HG03457 (cell line): ENCODE results near the gene RNF220.
"Not testable (repeated sequence)": the region's sequence is repeated elsewhere in the genome, so short reads cannot be mapped to it uniquely, and the experiment has no call there.

ENCODE experiments used
- ATAC-seq: cut with Tn5 transposase; IDR thresholded peaks from one replicate; pipeline ENCODE4 v1.9.1; 2021; ENCODE audit warnings: moderate number of reproducible peaks; ENCODE audit not compliant: unreplicated experiment

Gene RNF220

DNA sequence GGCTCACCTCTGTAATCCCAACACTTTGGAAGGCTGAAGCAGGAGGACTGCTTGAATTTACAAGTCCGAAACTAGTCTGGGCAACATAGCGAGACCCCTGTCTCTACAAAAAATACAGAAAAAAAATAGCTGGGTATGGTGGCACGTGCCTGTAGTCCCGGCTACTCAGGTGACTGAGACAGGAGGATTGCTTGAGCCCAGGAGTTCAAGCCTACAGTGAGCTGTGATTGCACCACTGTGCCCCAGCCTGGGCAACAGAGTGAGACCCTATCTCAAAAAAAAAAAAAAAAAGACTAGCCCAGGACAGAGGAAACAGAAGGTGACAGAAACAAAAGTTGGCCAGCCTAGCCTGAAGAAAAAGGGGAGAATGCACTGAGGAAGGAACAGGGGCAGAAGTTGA is 290.6 kb downstream of the RNF220 start:
- no peak for ATAC-seq

DNA sequence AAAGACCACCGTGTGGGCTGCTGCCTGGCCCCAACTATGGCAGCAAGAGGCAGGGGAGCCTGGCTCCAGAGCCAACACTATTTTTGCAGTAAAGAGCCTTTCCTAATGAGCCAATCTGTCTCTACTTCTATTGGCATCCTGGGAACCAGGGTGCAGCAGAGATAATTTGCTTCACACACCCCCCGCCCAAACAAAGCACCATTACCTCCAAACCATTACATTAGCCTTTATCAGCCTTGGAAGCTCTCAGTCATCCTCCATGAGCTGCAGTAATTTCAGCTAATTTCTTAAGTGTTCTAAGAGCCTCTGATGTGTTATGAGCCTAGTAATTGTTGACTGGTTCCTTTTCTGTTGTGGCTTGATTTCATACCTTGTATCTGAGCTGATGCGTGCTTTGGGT is 291.0 kb downstream of the RNF220 start:
- no peak for ATAC-seq

DNA sequence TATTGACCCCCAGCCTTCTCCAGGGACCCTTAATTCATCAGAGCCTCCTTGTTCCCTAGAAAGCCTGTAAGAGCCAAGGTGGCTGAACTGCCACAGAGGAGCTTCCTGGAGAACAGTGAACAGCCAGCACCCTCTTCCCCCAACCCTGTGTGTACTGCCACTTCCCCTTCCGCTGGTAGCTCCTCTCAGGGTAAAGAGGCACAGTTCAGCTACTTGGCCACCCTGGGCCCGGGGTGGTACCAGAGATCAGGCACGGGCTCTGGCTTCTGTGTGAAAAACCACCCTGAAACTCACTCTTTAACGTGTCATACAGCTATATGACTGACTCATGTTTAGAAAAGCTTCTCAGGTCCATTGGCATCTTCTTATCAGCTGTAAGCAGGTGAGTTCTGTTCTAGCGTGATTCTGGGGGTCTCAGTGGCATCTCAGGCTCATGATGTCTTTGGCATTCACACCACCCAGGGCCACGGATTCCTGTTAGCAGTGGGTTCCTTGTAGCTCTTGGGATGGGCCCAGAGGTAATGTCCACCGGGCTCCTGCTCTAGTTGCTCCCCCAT is 291.8 kb downstream of the RNF220 start:
- ATAC-seq, result no peak

GRCh38 chr1:44698138-44698537 is 293.1 kb downstream of the RNF220 start:
- ATAC-seq, result no peak

DNA sequence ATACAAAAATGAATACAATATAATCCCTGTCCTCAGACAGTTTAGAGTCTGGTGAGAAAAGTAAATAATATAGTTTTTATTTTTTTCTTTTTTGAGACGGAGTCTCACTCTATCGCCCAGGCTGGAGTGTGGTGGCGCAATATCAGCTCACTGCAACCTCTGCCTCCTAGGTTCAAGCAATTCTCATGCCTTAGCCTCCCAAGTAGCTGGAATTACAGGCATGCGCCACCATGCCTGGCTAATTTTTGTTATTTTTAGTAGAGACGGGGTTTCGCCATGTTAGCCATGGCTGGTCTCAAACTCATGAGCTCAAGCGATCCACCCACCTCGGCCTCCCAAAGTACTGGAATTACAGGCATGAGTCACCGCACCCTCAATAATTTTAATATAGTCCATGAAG is 294.3 kb downstream of the RNF220 start:
- not testable (repeated sequence) for ATAC-seq

DNA sequence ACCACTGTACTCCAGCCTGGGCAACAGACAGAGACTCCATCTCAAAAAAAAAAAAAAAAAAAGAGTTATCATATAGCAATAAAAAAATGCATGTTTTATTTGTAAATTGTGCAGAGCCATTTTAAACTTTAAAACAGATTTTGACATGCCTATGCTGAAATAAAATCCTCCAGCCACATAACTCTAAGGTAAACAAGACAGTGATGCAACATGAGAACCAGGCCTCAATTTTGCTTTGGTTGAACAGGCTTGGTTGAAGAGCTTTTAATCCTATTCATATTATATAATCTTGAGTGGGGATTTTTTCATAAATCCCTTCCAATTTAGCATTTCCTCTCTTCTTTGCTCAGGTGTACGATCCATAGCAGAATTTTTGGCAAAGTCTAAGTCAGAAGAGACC is 295.5 kb downstream of the RNF220 start:
- no peak for ATAC-seq

DNA sequence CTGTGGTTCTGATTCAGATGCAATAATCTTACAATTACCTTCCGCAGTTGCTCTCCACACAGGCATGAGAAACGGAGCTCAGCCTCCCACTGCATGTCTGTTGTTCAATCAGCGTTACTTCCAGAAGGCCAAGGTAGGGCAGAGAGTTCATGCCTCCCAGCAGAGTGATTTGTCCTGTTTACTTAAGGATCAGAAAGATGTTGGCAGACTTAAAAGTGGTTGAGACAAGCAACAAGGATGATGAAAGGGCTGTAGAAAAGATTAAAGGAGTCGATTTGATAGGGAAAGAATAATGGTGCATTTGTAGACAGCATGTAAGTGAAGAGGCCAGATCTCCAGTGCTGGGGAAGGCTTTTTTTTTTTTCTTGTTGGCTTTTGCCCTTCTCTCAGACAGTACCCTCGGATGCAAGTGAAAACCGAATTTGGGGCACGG is 296.1 kb downstream of the RNF220 start:
- no peak for ATAC-seq
